ENCODE data around the gene OR4D5.

GRCh38 chr11:123904932-123905331, 34.5 kb upstream of the OR4D5 start:
- TF ChIP-seq CTCF (IDR thresholded peaks at IDR 0.05; ENCODE audit: low read length) (no peak), EZH2 (IDR thresholded peaks at IDR 0.05; ENCODE audit: borderline replicate concordance, low read length) (no peak)
